ENCODE results near the gene KLC1. TPM values are rescaled to one million over a fixed set of nuclear protein-coding genes. Genes with fewer than 3 reads are reported as not detected.
A peak's percentile ranks its signal among the peaks of the same experiment; 100 is the strongest.

The KLC1 gene
- total RNA-seq, 2 donors from 2014 or later, result 162 to 198 TPM

- no peak overlapping the region for H3K4me3 Mint-ChIP-seq
- H3K27ac Mint-ChIP-seq, result no peak overlapping the region
- H3K36me3 Mint-ChIP-seq (ENCODE audit: low read depth), result peaks cover 3% of the 10 kb centered on the region
Measured at GRCh38 chr14:103692159-103692558, 63.1 kb downstream of the KLC1 start.

GRCh38 chr14:103692871-103693270, 63.9 kb downstream of the KLC1 start:
- H3K27ac Mint-ChIP-seq, result no peak overlapping the region
- no peaks in the 10 kb centered on the region for H3K9me3 ChIP-seq (ENCODE audit: control insufficient read depth, low read length, poor library complexity, severe bottlenecking)
- H3K4me1 Mint-ChIP-seq, result peaks cover 13% of the 10 kb centered on the region
- no peak overlapping the region for H3K4me3 Mint-ChIP-seq
- H3K27me3 Mint-ChIP-seq, result no peaks in the 10 kb centered on the region
- H3K36me3 Mint-ChIP-seq (ENCODE audit: low read depth), result peaks cover 3% of the 10 kb centered on the region
- no peak for DNase-seq
- ATAC-seq, result no peak

More at GRCh38 chr14:103692159-103692558, 63.1 kb downstream of the KLC1 start:
- H3K9me3 ChIP-seq (ENCODE audit: control insufficient read depth, low read length, poor library complexity, severe bottlenecking), result no peaks in the 10 kb centered on the region
- Mint-ChIP-seq H3K27me3 (no peaks in the 10 kb centered on the region), H3K4me1 (peaks cover 12% of the 10 kb centered on the region)
- no peak for ATAC-seq
- no peak for DNase-seq

DNA sequence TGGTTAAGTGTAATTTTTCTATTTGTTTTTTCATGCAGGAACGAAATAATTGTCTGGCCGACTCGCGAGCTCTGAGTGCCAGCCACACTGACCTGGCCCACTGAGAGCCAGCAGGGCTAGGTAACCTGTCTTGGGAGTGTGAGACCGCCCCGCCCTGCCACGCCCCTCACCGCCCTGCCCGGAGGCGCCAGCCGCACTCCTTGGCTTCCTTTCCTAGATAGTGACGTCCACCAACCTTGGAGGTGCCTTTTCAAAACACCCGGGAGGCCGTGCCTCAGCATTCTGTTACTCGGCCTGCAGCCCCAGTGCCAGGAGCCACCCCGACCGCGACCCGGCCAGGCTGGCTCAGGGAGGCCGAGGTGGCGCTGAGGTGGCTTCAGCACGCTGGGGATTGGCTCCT, 64.5 kb downstream of the KLC1 start:
- peaks cover 3% of the 10 kb centered on the region for H3K36me3 Mint-ChIP-seq (ENCODE audit: low read depth)
- H3K4me3 Mint-ChIP-seq, result no peak overlapping the region
- H3K9me3 ChIP-seq (ENCODE audit: control insufficient read depth, low read length, poor library complexity, severe bottlenecking), result no peaks in the 10 kb centered on the region
- H3K27me3 Mint-ChIP-seq, result no peaks in the 10 kb centered on the region
- H3K27ac Mint-ChIP-seq, result no peak overlapping the region
- DNase-seq, result no peak
- ATAC-seq, result no peak
- H3K4me1 Mint-ChIP-seq, result peaks cover 13% of the 10 kb centered on the region

DNA sequence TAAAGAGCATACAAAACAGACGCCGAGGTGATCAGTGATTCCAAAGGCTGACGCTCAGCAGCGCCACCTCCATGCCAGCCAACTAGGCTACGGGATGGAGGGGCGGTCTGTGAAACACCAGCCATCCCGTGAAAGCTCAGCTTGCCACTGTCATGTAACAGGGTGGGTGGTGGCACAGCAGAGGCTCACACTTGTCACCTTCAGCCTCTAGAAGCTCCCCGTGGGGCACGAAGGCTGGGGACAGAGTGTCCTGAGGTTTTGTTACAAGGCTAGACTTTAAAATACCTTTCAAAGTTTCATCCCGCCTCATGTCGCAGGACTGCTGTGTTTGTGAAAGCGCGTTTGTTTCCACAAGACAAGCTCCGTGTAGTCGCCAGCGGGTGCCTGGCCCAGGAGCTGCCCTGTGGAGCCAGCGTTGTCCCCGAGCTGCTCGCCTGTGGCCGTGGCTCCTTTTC, 65.6 kb downstream of the KLC1 start:
- peaks cover 3% of the 10 kb centered on the region for H3K36me3 Mint-ChIP-seq (ENCODE audit: low read depth)

DNA sequence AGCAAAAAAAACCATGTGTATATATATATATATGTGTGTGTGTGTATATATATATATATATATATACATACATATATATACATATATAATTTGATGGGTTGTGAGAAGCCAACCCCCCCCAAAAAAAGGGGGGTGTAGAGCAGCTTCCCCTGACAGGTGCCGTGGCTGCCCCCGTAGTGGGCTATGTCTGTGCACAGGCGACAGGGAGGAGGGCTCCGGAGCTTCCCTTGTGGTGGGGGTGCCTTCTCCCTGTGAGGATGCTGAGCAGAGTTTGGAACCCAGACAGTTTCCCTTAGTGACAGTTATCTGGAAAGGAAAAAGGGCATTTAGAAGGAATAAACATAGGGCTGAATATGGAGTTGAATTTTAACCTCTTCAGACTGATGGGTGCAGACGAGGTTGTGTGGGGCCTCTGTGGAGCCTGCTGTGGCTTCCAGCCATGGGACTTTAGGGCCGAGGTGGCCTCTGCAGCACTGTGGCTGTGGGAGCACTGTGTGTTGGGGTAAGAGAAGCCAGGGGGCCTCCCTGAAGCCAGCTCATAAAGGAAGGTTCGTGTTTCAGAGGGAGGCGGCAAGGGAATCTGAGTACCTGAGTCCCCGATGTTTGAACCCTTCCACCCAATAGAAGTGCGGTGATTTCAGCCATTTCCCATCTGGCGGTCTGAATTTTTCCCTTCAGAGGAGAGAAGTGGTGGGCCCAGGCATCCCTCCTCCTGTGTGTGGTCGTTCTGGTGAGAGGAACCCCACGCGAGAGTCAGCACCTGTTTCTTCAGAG, 66.5 kb downstream of the KLC1 start:
- Mint-ChIP-seq H3K4me1 (peaks cover 8% of the 10 kb centered on the region), H3K27ac (peak overlapping the region; percentile 74), H3K4me3 (no peak overlapping the region), H3K36me3 (ENCODE audit: low read depth) (no peaks in the 10 kb centered on the region), H3K27me3 (no peaks in the 10 kb centered on the region)
- ATAC-seq (no peak), DNase-seq (no peak)
- no peaks in the 10 kb centered on the region for H3K9me3 ChIP-seq (ENCODE audit: control insufficient read depth, low read length, poor library complexity, severe bottlenecking)

More for the DNA sequence above, 65.6 kb downstream of the KLC1 start:
- Mint-ChIP-seq H3K27me3 (no peaks in the 10 kb centered on the region), H3K4me1 (peaks cover 12% of the 10 kb centered on the region), H3K27ac (no peak overlapping the region), H3K4me3 (no peak overlapping the region)
- DNase-seq (no peak), ATAC-seq (no peak)
- H3K9me3 ChIP-seq (ENCODE audit: control insufficient read depth, low read length, poor library complexity, severe bottlenecking), result no peaks in the 10 kb centered on the region

DNA sequence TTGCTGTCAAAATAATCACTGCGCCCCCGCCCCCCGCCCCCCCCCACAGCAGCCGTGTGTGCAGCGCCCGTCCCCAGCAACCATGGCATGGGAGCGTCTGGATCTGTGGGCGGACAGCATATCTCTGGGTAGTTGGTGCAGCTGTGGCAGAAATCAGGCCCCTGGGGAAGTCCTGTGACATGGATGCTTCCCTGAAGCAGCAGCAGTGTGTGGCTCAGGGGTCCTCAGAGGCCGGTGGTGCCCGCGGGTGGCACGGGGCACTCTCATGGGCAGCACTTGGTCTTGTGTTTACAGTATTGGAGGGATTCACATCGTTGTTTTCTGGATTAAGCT, 67.0 kb downstream of the KLC1 start:
- H3K27ac Mint-ChIP-seq, result peak overlapping the region; percentile 74
- no peaks in the 10 kb centered on the region for H3K27me3 Mint-ChIP-seq
- no peaks in the 10 kb centered on the region for H3K36me3 Mint-ChIP-seq (ENCODE audit: low read depth)

DNA sequence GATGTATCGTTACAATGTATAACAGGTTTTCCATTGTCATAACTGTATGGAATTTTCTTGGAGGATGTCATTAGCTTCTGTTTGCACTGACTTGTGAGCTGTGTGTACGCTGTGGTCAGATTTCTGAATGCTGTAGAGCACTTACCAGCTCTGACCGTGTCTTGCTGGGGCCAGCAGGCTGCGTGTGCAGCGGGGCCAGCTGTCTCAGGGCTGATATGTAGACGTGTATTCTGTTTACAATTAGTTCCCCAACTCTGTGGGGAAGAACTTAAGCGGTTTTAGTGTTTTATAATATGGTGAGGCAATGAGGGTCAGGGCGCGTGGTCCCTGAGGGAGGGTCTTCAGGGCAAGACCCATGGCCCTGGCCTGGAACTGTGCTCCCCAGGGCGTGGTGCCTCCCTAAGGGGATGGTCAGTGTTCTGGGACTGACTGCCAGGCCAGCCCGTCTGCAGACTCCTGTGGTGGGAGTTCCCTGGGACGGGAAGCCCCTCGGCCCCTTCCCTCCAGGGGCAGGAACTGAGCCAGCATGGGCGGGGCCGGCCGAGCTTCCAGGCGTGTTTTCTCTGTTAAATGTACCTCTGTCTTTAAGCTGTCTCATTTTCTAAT, 67.6 kb downstream of the KLC1 start:
- no peaks in the 10 kb centered on the region for H3K9me3 ChIP-seq (ENCODE audit: control insufficient read depth, low read length, poor library complexity, severe bottlenecking)
- ATAC-seq, result no peak
- DNase-seq, result no peak
- H3K27me3 Mint-ChIP-seq, result no peaks in the 10 kb centered on the region
- peaks cover 8% of the 10 kb centered on the region for H3K4me1 Mint-ChIP-seq
- peak overlapping the region; percentile 74 for H3K27ac Mint-ChIP-seq
- H3K36me3 Mint-ChIP-seq (ENCODE audit: low read depth), result no peaks in the 10 kb centered on the region
- H3K4me3 Mint-ChIP-seq, result no peak overlapping the region

More for the DNA sequence above, 67.0 kb downstream of the KLC1 start:
- H3K9me3 ChIP-seq (ENCODE audit: control insufficient read depth, low read length, poor library complexity, severe bottlenecking), result no peaks in the 10 kb centered on the region
- DNase-seq (no peak), ATAC-seq (no peak)
- Mint-ChIP-seq H3K4me1 (peaks cover 8% of the 10 kb centered on the region), H3K4me3 (no peak overlapping the region)

DNA sequence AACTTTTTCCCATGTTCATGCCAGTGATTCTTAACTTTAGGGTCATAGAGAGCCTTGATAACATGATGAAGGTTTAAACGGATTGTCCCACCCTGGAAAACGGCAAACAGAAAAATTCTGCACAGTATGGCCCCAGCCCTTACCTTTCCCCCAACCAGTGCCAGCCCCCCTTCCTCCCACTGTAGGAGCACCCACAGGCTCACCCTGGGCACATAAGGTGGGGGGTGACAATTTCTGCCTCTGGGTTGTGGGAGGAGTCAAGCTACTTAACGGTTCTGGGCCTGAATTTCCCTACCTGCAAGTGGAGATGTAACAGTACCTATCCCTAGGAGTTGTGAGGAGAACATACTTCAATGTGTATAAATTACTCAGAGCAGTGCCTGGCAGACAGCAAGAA, 68.2 kb downstream of the KLC1 start:
- Mint-ChIP-seq H3K27ac (peak overlapping the region; percentile 74), H3K4me3 (no peak overlapping the region), H3K4me1 (peaks cover 8% of the 10 kb centered on the region), H3K36me3 (ENCODE audit: low read depth) (no peaks in the 10 kb centered on the region), H3K27me3 (no peaks in the 10 kb centered on the region)
- H3K9me3 ChIP-seq (ENCODE audit: control insufficient read depth, low read length, poor library complexity, severe bottlenecking), result no peaks in the 10 kb centered on the region
- ATAC-seq (no peak), DNase-seq (no peak)

- no peak for DNase-seq
- H3K27me3 Mint-ChIP-seq, result no peaks in the 10 kb centered on the region
- H3K4me1 Mint-ChIP-seq, result peaks cover 9% of the 10 kb centered on the region
- H3K4me3 Mint-ChIP-seq, result no peak overlapping the region
- no peak for ATAC-seq
- no peaks in the 10 kb centered on the region for H3K36me3 Mint-ChIP-seq (ENCODE audit: low read depth)
- no peaks in the 10 kb centered on the region for H3K9me3 ChIP-seq (ENCODE audit: control insufficient read depth, low read length, poor library complexity, severe bottlenecking)
- H3K27ac Mint-ChIP-seq, result peak overlapping the region; percentile 74
Measured at GRCh38 chr14:103697603-103698379, 68.8 kb downstream of the KLC1 start.

GRCh38 chr14:103698380-103699260, 69.6 kb downstream of the KLC1 start:
- no peak for ATAC-seq
- no peak for DNase-seq

GRCh38 chr14:103699261-103699661, 70.2 kb downstream of the KLC1 start:
- Mint-ChIP-seq H3K4me3 (no peak overlapping the region), H3K4me1 (peaks cover 17% of the 10 kb centered on the region), H3K27ac (peak overlapping the region; percentile 62), H3K27me3 (no peaks in the 10 kb centered on the region), H3K36me3 (ENCODE audit: low read depth) (peaks cover 3% of the 10 kb centered on the region)
- no peaks in the 10 kb centered on the region for H3K9me3 ChIP-seq (ENCODE audit: control insufficient read depth, low read length, poor library complexity, severe bottlenecking)
- DNase-seq (no peak), ATAC-seq (no peak)

More at GRCh38 chr14:103698380-103699260, 69.6 kb downstream of the KLC1 start:
- H3K4me3 Mint-ChIP-seq, result no peak overlapping the region
- peaks cover 15% of the 10 kb centered on the region for H3K4me1 Mint-ChIP-seq
- H3K36me3 Mint-ChIP-seq (ENCODE audit: low read depth), result no peaks in the 10 kb centered on the region
- no peaks in the 10 kb centered on the region for H3K27me3 Mint-ChIP-seq
- no peaks in the 10 kb centered on the region for H3K9me3 ChIP-seq (ENCODE audit: control insufficient read depth, low read length, poor library complexity, severe bottlenecking)
- H3K27ac Mint-ChIP-seq, result peak overlapping the region; percentile 74

- peak overlapping the region; percentile 62 for H3K27ac Mint-ChIP-seq
- no peak for ATAC-seq
- DNase-seq, result no peak
- H3K27me3 Mint-ChIP-seq, result no peaks in the 10 kb centered on the region
- H3K36me3 Mint-ChIP-seq (ENCODE audit: low read depth), result peaks cover 3% of the 10 kb centered on the region
- H3K4me3 Mint-ChIP-seq, result no peak overlapping the region
- H3K9me3 ChIP-seq (ENCODE audit: control insufficient read depth, low read length, poor library complexity, severe bottlenecking), result no peaks in the 10 kb centered on the region
- peaks cover 17% of the 10 kb centered on the region for H3K4me1 Mint-ChIP-seq
Measured at GRCh38 chr14:103699901-103700752, 71.1 kb downstream of the KLC1 start.

Measured in T-helper 17 cell (primary cell).